Measurements from ENCODE around the gene SLC22A1. TPM values are rescaled to one million over a fixed set of nuclear protein-coding genes. Genes with fewer than 3 reads are reported as not detected.

The SLC22A1 gene
- total and polyA plus RNA-seq, 2 of the 4 experiments (the other 2 are of a cell fraction), result 0.10 TPM; not detected in 1

- Histone ChIP-seq H3K56ac (ENCODE audit: extremely low read depth, insufficient read depth, low read length) (no peak overlapping the region), H3K14ac (replicated peaks; ENCODE audit: low read depth, low read length) (no peak overlapping the region), H3K23ac (ENCODE audit: low read depth, low read length) (no peak overlapping the region), H4K5ac (ENCODE audit: low read depth, low read length) (no peak overlapping the region), H2BK120ac (ENCODE audit: low read depth, low read length) (no peak overlapping the region), H2AFZ (replicated peaks; ENCODE audit: low read length, poor library complexity) (no peak overlapping the region), H3K79me1 (ENCODE audit: low read depth in 1 of 2, low read length in 2 of 2) (no peaks in the 10 kb centered on the region), H3K4ac (ENCODE audit: low read depth, low read length) (no peak overlapping the region), H4K91ac (ENCODE audit: insufficient read depth, low read depth, low read length) (no peak overlapping the region), H2BK20ac (ENCODE audit: low read depth, low read length) (no peak overlapping the region), H4K8ac (ENCODE audit: low read depth in 2 of 2, low read length in 2 of 2) (no peak overlapping the region), H2BK15ac (ENCODE audit: low read depth, low read length) (no peak overlapping the region), H3K4me2 (ENCODE audit: low read depth, low read length) (no peak overlapping the region), H3K27ac (ENCODE audit: insufficient read depth, low read length) (no peak overlapping the region), H3K9me3 (ENCODE audit: control insufficient read depth, insufficient read depth, low read length) (peaks cover 8% of the 10 kb centered on the region; the same call in 1 of the 2 replicates), H3K36me3 (ENCODE audit: control insufficient read depth, insufficient read depth, low read length) (no peaks in the 10 kb centered on the region), H3K4me3 (ENCODE audit: insufficient read depth, low read depth, low read length) (no peak overlapping the region), H3K27me3 (ENCODE audit: control insufficient read depth, insufficient read depth, low read length) (no peaks in the 10 kb centered on the region), H2AK9ac (replicated peaks; ENCODE audit: low read depth, low read length, poor library complexity) (no peak overlapping the region), H4K20me1 (ENCODE audit: insufficient read depth, low read length) (no peaks in the 10 kb centered on the region), H3K18ac (ENCODE audit: low read depth, low read length) (no peak overlapping the region), H2BK5ac (ENCODE audit: low read depth, low read length, poor library complexity, severe bottlenecking) (no peak overlapping the region), H2AK5ac (ENCODE audit: low read depth, low read length) (no peak overlapping the region), H3K4me1 (ENCODE audit: control insufficient read depth, insufficient read depth, low read length) (no peaks in the 10 kb centered on the region), H3K9ac (ENCODE audit: low read depth, low read length) (no peak overlapping the region), H3K9me1 (ENCODE audit: insufficient read depth, low read length) (no peaks in the 10 kb centered on the region)
- no TSS peak for BruUV-seq (replicated peaks)
- ATAC-seq (ENCODE audit: low read depth), result no peak
- no peak for DNase-seq
- intact Hi-C loops (cut with micrococcal nuclease), result no loop called here
- ChIA-PET CTCF (no interaction called here), POLR2A (ENCODE audit: unreplicated experiment) (no interaction called here)
- dilution Hi-C loops (cut with HindIII; ENCODE audit: low sequenced_read_pairs, unreplicated experiment), result no loop called here
- WGBS, 2 experiments (ENCODE audit: extremely low coverage in 2 of 2, insufficient read length in 1 of 2), result no CpG with 5 or more reads among the region's 1 CpG
- in situ Hi-C loops (cut with MboI; ENCODE audit: low sequenced_read_pairs), result no loop called here
- no peak for TF ChIP-seq SMC3 (IDR thresholded peaks at IDR 0.05; ENCODE audit: low read depth, low read length)
- TF ChIP-seq ELK1 (IDR thresholded peaks at IDR 0.05; ENCODE audit: borderline replicate concordance, low read depth, low read length), result no peak
- no peak for TF ChIP-seq CEBPB (IDR thresholded peaks at IDR 0.05; ENCODE audit: low read depth, low read length)
- TF ChIP-seq RFX5 (IDR thresholded peaks at IDR 0.05; ENCODE audit: low read depth, low read length), result no peak
- no peak for TF ChIP-seq RAD21 (IDR thresholded peaks at IDR 0.05; ENCODE audit: low read length)
- TF ChIP-seq BHLHE40 (IDR thresholded peaks at IDR 0.05; ENCODE audit: low read depth, low read length), result no peak
- TF ChIP-seq FOS (IDR thresholded peaks at IDR 0.05; ENCODE audit: low read depth, low read length), result no peak
- no peak for TF ChIP-seq NFE2L2 (IDR thresholded peaks at IDR 0.05; ENCODE audit: low read depth, low read length)
- no peak for TF ChIP-seq MAZ (IDR thresholded peaks at IDR 0.05; ENCODE audit: borderline replicate concordance, low read depth, low read length)
- TF ChIP-seq MAFK (IDR thresholded peaks at IDR 0.05; ENCODE audit: low read depth, low read length), result no peak
- no peak for TF ChIP-seq RCOR1 (IDR thresholded peaks at IDR 0.05; ENCODE audit: insufficient replicate concordance, low read length)
- TF ChIP-seq, protein P1, sequence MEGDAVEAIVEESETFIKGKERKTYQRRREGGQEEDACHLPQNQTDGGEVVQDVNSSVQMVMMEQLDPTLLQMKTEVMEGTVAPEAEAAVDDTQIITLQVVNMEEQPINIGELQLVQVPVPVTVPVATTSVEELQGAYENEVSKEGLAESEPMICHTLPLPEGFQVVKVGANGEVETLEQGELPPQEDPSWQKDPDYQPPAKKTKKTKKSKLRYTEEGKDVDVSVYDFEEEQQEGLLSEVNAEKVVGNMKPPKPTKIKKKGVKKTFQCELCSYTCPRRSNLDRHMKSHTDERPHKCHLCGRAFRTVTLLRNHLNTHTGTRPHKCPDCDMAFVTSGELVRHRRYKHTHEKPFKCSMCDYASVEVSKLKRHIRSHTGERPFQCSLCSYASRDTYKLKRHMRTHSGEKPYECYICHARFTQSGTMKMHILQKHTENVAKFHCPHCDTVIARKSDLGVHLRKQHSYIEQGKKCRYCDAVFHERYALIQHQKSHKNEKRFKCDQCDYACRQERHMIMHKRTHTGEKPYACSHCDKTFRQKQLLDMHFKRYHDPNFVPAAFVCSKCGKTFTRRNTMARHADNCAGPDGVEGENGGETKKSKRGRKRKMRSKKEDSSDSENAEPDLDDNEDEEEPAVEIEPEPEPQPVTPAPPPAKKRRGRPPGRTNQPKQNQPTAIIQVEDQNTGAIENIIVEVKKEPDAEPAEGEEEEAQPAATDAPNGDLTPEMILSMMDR (conservative IDR thresholded peaks at IDR 0.05; ENCODE audit: low read depth, low read length), result no peak
- no peak for TF ChIP-seq POLR2A (IDR thresholded peaks at IDR 0.05; ENCODE audit: low read depth, low read length)
These were observed 73.2 kb downstream of the SLC22A1 start for GRCh38 chr6:160194808-160195207.
